GM18873 (cell line): Measurements from ENCODE around the gene ETV4.
"Not testable (repeated sequence)": the region's sequence is repeated elsewhere in the genome, so short reads cannot be mapped to it uniquely, and the experiment has no call there.

Source experiments
- ATAC-seq: cut with Tn5 transposase; IDR thresholded peaks from one replicate; pipeline ENCODE4 v1.9.1; 2021; ENCODE audit warnings: mild to moderate bottlenecking, moderate library complexity, moderate number of reproducible peaks; ENCODE audit not compliant: unreplicated experiment, low FRiP score

The ETV4 gene

GRCh38 chr17:43521389-43521788 lies 24.8 kb downstream of the ETV4 start:
- no peak for ATAC-seq

- no peak for ATAC-seq
These were observed 28.3 kb downstream of the ETV4 start for GRCh38 chr17:43517615-43518386.

GRCh38 chr17:43517161-43517560 lies 29.0 kb downstream of the ETV4 start:
- no peak for ATAC-seq

- no peak for ATAC-seq
These were observed 30.5 kb downstream of the ETV4 start for GRCh38 chr17:43515656-43516055.

- not testable (repeated sequence) for ATAC-seq
These were observed 34.9 kb downstream of the ETV4 start for GRCh38 chr17:43511199-43511598.

GRCh38 chr17:43509440-43509839 lies 36.7 kb downstream of the ETV4 start:
- not testable (repeated sequence) for ATAC-seq

GRCh38 chr17:43490621-43491020 lies 55.5 kb downstream of the ETV4 start:
- no peak for ATAC-seq

GRCh38 chr17:43483674-43484551 lies 62.2 kb downstream of the ETV4 start, which contains the start of gene DHX8:
Gene DHX8, plus strand, starts transcription at chr17:43483975. Its CDS starts 63 bp downstream, at chr17:43484038.
- peak; percentile 92 for ATAC-seq

GRCh38 chr17:43482103-43483012 lies 63.8 kb downstream of the ETV4 start:
- no peak for ATAC-seq

GRCh38 chr17:43479948-43480347 lies 66.2 kb downstream of the ETV4 start:
- no peak for ATAC-seq
